ENCODE data around the gene RELB.
"Not testable (repeated sequence)": the region's sequence is repeated elsewhere in the genome, so short reads cannot be mapped to it uniquely, and the experiment has no call there.

Gene RELB

GRCh38 chr19:44993926-44994537 lies 7.2 kb upstream of the RELB start:
- TF ChIP-seq, protein P1, sequence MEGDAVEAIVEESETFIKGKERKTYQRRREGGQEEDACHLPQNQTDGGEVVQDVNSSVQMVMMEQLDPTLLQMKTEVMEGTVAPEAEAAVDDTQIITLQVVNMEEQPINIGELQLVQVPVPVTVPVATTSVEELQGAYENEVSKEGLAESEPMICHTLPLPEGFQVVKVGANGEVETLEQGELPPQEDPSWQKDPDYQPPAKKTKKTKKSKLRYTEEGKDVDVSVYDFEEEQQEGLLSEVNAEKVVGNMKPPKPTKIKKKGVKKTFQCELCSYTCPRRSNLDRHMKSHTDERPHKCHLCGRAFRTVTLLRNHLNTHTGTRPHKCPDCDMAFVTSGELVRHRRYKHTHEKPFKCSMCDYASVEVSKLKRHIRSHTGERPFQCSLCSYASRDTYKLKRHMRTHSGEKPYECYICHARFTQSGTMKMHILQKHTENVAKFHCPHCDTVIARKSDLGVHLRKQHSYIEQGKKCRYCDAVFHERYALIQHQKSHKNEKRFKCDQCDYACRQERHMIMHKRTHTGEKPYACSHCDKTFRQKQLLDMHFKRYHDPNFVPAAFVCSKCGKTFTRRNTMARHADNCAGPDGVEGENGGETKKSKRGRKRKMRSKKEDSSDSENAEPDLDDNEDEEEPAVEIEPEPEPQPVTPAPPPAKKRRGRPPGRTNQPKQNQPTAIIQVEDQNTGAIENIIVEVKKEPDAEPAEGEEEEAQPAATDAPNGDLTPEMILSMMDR (IDR thresholded peaks at IDR 0.05; ENCODE audit: insufficient read depth, low read length, poor library complexity, severe bottlenecking) = no peak
- H3K36me3 ChIP-seq (ENCODE audit: control insufficient read depth, insufficient read depth, low read length) = peaks cover 23% of the 10 kb centered on the region
- H3K4me3 ChIP-seq (replicated peaks; ENCODE audit: low read depth, low read length) = no peak overlapping the region

DNA sequence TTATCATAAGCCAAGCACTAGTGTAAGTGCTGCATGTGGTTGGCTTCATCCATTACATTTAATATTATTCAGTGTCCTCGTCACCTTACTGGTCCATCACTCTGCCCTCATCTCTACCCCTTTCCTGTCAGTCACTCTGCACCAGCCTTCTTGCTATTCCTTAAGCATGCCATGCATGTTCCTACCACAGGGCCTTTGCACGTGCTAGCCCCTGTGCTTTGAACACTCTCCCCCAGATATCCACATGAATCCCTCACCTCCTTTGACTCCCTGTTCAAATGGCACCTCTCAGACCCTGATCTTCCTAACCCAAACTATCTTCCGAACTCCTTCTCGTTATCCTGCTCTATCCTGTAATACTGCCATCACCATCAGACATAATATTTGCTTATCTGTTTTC lies 3.2 kb upstream of the RELB start:
- peaks cover 2% of the 10 kb centered on the region for H3K36me3 ChIP-seq (ENCODE audit: control insufficient read depth, insufficient read depth, low read length)
- TF ChIP-seq, protein P1 (IDR thresholded peaks at IDR 0.05; ENCODE audit: insufficient read depth, low read length, poor library complexity, severe bottlenecking) = no peak
- H3K27me3 ChIP-seq (replicated peaks; ENCODE audit: control insufficient read depth, insufficient read depth, low read length) = no peaks in the 10 kb centered on the region
- no peak overlapping the region for H3K4me3 ChIP-seq (replicated peaks; ENCODE audit: low read depth, low read length)
- no peak for DNase-seq (ENCODE audit: extremely low read depth, insufficient read length)

More at GRCh38 chr19:44993926-44994537, 7.2 kb upstream of the RELB start:
- no peak for DNase-seq (ENCODE audit: extremely low read depth, insufficient read length)
- no peaks in the 10 kb centered on the region for H3K27me3 ChIP-seq (replicated peaks; ENCODE audit: control insufficient read depth, insufficient read depth, low read length)

DNA sequence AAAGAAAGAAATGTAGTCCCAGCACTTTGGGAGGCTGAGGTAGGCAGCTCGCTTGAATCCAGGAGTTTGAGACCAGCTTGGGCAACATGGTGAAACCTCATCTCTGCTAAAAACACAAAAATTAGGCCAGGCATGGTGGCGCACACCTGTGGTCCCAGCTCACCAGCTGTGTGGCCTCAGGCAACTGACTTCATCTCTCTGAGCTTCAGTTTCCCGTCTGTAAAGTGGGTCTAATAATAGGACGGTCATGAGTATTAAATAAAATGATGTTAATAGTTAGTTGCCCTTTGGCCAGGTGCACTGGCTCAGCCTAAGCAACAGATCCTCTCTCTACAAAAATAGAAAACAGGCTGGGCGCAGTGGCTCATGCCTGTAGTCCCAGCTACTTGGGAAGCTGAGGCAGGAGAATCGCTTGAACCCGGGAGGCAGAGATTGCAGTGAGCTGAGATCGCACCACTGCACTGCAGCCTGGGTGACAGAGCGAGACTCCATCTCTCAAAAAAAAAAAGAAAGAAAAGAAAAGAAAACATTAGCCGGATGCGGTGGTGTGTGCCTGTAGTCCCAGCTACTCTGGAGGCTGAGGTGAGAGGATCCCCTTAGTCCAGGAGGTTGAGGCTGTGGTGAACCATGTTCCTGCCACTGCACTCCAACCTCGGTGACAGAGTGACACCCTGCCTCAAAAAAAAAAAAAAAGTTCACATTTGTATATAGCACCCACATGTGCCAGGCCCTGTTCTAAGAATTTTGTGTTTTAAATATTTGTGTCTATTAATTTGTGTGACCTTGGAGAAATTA lies 1.9 kb upstream of the RELB start:
- not testable (repeated sequence) for H3K4me3 ChIP-seq (replicated peaks; ENCODE audit: low read depth, low read length); H3K36me3 ChIP-seq (ENCODE audit: control insufficient read depth, insufficient read depth, low read length); H3K27me3 ChIP-seq (replicated peaks; ENCODE audit: control insufficient read depth, insufficient read depth, low read length); DNase-seq (ENCODE audit: extremely low read depth, insufficient read length)

DNA sequence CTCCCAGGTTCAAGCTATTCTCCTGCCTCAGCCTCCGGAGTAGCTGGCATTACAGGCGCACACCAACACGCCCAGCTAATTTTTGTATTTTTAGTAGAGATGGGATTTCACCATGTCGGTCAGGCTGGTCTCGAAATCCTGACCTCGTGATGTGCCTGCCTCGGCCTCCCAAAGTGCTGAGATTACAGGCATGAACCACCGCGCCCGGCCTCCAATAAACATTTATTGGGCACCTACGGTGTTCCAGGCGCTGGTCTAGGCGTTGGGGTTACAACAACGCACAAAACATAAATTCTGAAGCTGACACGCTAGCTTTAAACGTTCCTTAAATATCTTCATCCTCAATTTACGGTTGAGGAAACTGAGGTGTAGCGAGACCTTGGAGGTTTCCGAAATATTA lies 599 bp upstream of the RELB start:
- H3K27me3 ChIP-seq (replicated peaks; ENCODE audit: control insufficient read depth, insufficient read depth, low read length); H3K36me3 ChIP-seq (ENCODE audit: control insufficient read depth, insufficient read depth, low read length); DNase-seq (ENCODE audit: extremely low read depth, insufficient read length): not testable (repeated sequence)
- H3K4me3 ChIP-seq (replicated peaks; ENCODE audit: low read depth, low read length) = peak overlapping the region; percentile 54

DNA sequence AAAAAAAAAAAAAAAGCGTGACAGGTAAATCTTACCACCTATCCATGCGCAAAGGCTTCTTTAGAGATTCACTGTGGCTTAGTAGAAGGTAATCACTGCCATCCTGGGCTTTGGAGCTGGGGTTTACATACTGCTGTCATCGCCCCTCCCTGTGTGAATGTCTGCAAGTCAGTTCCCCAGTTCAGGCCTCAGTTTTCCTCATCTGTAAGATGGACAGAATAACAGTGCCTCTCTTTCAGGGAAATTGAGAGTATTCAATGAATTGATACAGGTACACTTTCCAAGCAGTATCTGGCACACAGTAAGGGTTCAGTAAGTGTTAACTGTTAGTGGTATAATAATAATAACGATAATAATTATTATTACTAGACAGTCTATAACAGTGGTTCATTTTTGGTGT lies 2.2 kb downstream of the RELB start:
- TF ChIP-seq, protein P1 (IDR thresholded peaks at IDR 0.05; ENCODE audit: insufficient read depth, low read length, poor library complexity, severe bottlenecking) = no peak
- H3K27me3 ChIP-seq (replicated peaks; ENCODE audit: control insufficient read depth, insufficient read depth, low read length) = no peaks in the 10 kb centered on the region
- no peak overlapping the region for H3K4me3 ChIP-seq (replicated peaks; ENCODE audit: low read depth, low read length)
- H3K36me3 ChIP-seq (ENCODE audit: control insufficient read depth, insufficient read depth, low read length) = peaks cover 9% of the 10 kb centered on the region
- no peak for DNase-seq (ENCODE audit: extremely low read depth, insufficient read length)

GRCh38 chr19:45005787-45006186 lies 4.5 kb downstream of the RELB start:
- H3K36me3 ChIP-seq (ENCODE audit: control insufficient read depth, insufficient read depth, low read length) = peaks cover 9% of the 10 kb centered on the region
- no peak for DNase-seq (ENCODE audit: extremely low read depth, insufficient read length)
- TF ChIP-seq, protein P1 (IDR thresholded peaks at IDR 0.05; ENCODE audit: insufficient read depth, low read length, poor library complexity, severe bottlenecking) = no peak

More at GRCh38 chr19:45005787-45006186, 4.5 kb downstream of the RELB start:
- no peaks in the 10 kb centered on the region for H3K27me3 ChIP-seq (replicated peaks; ENCODE audit: control insufficient read depth, insufficient read depth, low read length)
- no peak overlapping the region for H3K4me3 ChIP-seq (replicated peaks; ENCODE audit: low read depth, low read length)
